Measurements from ENCODE around the gene CNIH3.
A peak's percentile ranks its signal among the peaks of the same experiment; 100 is the strongest.

CNIH3 gene

GRCh38 chr1:224720216-224720615 lies 104.1 kb downstream of the CNIH3 start:
- no peak for DNase-seq (ENCODE audit: low read depth in 2 of 2)

- DNase-seq (ENCODE audit: low read depth in 2 of 2): no peak
Observed at GRCh38 chr1:224721000-224721399, 104.9 kb downstream of the CNIH3 start.

GRCh38 chr1:224722838-224723237 lies 106.7 kb downstream of the CNIH3 start:
- no peak for DNase-seq (ENCODE audit: low read depth in 2 of 2)

GRCh38 chr1:224724566-224724965 lies 108.4 kb downstream of the CNIH3 start:
- DNase-seq (ENCODE audit: low read depth in 2 of 2): no peak

DNA sequence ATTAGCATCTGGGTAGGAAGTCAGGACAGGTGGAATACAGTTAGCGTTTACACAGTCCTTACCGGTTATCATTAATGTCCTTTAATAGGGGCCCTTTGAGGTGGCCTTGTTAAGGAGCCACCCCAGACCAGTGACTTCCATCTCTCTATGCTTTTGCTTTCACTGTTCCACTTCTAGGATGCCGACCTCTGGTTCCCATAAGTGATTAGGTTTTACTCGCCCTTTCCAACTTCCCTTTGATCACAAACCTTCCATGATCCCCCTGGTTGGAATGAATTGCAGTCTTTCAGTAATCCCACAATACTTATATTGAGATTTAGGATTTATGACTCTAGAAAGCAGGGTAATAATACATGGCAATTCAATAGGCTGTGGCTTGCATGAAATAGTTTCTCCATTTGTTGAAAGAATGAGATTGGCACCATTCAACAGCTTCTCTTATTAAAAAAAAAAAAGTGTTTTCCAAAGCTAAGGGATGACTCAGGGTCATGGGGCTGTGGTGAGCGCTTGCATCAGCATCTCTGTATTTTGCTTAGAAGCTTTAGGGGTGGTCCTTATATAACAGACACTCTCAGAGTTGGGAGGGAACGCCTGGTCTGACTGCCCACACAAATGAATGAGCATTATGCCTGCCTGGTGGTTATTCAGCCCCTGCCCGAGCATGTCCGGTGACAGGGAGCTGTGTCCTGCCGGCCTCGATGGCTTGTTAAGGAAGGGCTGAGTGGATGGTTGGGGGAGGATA lies 110.5 kb downstream of the CNIH3 start:
- peak; percentile 85 to 90 for DNase-seq (ENCODE audit: low read depth in 2 of 2)

DNA sequence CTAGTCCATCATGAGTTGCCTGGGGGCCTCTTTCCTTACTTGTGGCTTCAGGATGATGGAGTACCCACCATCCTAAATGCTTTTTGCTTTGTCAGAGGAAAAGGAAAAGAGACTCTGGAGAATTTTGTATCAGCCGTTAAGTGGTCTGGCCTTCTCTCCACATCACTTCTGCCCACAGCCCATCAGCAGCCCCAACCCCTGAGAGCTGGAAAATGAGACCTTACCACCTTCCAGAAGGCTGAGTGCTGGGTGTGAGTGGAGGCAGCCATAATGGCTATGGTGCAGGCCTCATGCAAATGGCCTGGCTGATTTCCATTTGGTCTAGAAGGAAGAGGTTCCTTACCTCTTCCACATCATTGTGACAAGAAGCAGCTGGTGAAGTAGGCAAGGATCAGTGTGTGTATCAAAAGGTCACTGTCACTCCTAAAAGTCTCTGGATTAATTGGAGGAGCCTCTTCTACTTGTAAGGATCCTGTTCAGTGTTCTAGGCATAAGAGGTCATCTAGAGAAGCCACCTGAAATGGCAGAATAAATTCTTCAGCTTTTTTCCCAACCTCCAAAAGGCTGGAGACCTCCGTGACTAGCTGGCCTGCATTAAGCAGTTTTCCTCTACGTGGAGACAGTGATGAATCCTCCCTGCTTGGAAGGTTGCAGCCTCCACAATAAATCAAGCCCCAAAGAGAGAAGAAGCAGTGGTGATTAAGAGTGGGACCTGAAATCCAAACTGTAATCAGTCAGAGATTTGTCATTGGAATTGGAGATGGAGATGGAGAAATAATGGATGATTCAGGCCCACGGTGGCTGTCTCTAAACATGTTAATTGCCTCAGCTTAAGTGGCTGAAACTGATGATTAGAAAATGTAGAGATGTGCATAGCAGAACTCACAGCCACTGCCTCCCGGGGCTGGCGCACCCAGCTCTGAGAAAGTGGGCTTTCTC lies 111.5 kb downstream of the CNIH3 start:
- peak; percentile 62 to 63 for DNase-seq (ENCODE audit: low read depth in 2 of 2)

DNA sequence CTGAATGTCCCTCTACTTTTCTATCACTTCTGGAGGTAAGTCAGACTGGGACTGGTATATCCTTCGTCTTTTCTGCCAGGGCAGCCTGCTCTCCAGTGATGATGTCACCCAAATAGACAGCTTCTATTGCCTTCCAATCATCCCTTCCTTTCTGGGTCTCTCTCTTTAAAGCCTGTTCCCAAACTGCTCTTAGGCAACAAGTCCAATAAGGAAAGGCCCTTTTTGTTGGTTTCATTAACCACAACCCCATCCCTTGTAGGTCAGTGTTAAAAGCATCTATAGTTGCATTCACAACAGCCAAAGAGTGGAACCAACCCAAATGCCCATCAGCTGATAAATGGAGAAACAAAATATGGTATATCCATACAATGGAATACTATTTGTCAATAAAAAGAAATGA lies 114.4 kb downstream of the CNIH3 start:
- DNase-seq (ENCODE audit: low read depth in 2 of 2): no peak

- no peak for DNase-seq (ENCODE audit: low read depth in 2 of 2)
Observed at GRCh38 chr1:224730965-224731364, 114.8 kb downstream of the CNIH3 start.

GRCh38 chr1:224731633-224732032 lies 115.5 kb downstream of the CNIH3 start:
- no peak for DNase-seq (ENCODE audit: low read depth in 2 of 2)

GRCh38 chr1:224732377-224733026 lies 116.4 kb downstream of the CNIH3 start:
- DNase-seq (ENCODE audit: low read depth in 2 of 2): no peak

DNA sequence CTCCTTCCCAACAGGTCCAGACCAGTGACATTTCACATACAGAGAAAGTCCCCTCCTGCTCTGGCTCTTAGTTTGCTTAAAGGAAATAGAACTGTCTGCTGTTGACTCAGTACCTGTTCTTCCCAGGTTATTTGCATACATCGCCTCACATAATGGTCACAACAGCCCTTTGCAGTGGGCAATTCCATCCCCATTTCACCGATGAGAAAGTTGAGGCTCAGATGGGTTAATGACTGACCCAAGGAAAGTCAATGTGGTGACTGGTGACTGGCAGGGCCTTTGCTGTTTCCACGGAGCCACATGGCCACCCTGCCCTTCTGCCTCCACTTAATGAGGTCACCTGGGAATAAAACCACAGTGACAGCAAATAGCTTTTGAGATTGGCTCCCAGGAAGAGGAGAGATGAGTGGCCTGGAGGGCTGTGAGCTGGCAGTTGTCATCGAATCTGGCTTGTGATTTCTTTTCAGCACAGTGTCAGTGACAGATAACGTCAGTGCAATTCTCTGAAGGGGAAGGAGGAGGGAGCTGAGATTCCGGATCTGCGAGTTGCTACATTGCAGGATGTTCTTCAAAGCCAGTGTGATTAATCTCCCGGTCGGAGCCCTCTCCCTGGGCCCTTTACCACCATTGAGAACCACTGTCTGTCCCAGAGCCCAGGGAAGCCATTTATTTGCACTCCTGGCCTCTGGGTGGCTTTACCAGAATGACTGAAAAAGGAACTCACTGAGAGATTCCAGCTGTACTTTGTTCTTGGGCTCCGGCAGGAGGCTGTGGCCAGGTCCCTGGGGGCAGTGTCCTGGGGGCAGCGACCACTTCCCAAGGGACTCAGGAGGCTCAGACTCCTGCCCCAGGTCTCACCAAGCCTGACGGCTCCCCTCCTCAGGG lies 117.2 kb downstream of the CNIH3 start:
- no peak for DNase-seq (ENCODE audit: low read depth in 2 of 2)

DNA sequence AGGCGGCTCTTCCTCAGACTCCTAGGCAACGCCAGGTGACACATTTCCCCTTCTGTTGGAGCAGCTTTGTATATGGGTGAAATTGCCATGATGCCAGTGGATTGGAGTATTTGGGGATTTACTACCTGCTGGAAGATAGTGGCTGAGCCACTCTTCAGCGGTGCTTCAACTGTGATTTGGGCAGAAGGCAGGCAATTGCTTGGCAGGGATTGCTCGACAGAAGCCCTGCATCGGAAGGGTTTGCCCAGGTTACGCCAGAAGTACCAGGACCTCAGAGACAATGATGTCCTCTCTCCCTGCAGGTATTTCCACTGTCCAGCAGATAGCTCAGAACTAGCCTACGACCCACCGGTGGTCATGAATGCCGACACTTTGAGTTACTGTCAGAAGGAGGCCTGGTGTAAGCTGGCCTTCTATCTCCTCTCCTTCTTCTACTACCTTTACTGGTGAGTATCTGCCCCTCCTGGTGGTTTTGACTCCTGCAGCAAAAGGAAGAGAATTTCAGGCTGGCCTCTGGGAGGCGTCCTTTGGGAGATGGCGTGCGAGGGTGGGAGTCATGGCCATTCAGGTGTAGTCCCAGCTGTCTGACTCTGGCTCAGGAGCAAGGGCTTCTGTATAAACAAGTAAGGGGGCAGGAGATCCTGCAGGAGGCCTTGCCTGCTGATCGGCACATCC lies 118.3 kb downstream of the CNIH3 start:
- DNase-seq (ENCODE audit: low read depth in 2 of 2): no peak

DNA sequence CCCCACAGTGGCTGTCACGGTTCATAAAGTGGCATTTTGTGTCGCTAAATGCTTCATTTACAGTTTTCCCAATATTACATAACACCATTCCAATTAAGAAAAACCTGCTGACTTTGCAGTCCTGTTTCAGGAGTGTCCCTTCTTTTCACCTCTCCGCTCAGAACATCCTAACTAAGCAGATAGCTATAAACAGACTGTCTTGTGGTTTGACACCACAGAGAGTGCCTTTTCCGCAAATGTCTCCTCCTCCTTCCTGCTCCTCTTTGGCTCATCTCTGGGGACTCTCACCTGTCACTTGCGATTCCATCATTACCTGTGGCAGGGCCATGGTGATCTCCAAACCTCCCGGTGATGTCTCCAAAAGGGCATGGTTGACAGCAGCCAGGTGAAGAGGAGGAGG lies 119.0 kb downstream of the CNIH3 start:
- DNase-seq (ENCODE audit: low read depth in 2 of 2): no peak

- DNase-seq (ENCODE audit: low read depth in 2 of 2): peak in 1 of 2 experiments; percentile 31
Observed at GRCh38 chr1:224736619-224737352, 120.7 kb downstream of the CNIH3 start.

DNA sequence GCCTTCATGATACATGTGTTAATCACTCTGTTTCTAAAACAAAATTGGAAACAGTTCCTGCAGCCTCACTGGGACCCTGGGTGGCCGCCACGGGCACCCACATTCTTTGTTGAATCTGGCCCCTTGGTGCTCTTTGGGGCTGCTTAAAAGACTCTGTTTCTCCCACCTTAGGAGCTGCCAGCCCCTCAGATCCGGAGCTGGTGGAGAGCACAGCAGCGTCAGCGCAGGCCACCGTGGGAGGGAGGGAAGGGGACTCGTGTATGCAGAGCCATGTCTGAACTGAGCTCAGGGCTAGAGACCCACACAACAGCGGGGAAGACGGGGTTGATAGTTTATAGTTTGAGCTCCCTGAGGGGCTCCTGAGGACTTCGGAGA lies 121.2 kb downstream of the CNIH3 start:
- DNase-seq (ENCODE audit: low read depth in 2 of 2): no peak

- DNase-seq (ENCODE audit: low read depth in 2 of 2): no peak
Observed at GRCh38 chr1:224739303-224739996, 123.3 kb downstream of the CNIH3 start.

DNA sequence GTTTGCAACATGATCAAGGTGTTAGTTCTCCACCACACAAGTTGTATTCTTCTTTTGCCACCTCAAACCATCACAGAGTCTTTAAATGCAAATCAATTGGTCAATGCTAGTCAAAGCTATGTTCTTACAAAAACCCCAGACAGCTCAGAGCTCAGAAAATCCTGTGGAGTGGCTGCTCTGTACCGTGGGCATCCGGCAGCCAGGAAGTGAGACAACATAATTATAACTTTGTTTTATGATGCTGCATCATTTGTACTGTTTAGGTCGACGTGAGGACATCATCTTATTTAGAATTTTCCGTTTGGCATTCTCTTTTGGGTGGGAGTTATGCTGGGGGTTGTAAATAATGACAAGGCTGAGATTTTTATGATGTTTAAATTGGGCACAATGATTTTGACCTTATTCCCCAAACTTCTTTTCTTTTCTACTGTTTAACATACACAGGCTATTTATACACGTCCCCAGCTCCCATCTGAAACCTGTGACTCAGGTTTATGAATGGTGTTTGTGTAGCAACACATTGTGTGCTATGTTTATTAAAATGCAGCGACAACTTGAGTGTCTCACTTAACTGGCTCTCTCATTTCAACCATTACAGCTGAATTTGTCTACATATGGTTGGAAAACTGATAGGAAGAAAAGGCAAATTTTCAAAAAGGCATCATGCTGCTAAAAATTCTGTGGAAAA lies 124.0 kb downstream of the CNIH3 start:
- DNase-seq (ENCODE audit: low read depth in 2 of 2): no peak

DNA sequence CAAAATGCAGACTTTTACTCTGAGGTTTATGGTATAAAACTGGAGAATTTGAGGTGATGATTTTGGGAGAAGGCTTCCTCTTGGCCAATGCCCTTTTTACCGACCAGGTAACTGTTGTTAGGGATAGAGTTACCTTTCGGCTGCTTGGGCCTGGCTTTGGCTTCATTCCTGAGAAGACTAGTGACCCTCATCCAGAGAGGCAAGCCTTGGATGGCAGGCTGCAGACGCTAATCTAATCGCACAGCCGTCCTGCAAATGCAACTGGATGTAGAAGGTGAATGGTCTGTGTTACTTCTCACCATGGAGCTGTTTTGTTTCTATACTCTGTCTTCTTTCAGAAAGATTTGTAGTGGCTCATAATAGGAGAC lies 124.6 kb downstream of the CNIH3 start:
- DNase-seq (ENCODE audit: low read depth in 2 of 2): no peak

GRCh38 chr1:224742349-224742748 lies 126.2 kb downstream of the CNIH3 start:
- DNase-seq (ENCODE audit: low read depth in 2 of 2): no peak
